ENCODE measurements around the gene RAPGEF4.

DNA sequence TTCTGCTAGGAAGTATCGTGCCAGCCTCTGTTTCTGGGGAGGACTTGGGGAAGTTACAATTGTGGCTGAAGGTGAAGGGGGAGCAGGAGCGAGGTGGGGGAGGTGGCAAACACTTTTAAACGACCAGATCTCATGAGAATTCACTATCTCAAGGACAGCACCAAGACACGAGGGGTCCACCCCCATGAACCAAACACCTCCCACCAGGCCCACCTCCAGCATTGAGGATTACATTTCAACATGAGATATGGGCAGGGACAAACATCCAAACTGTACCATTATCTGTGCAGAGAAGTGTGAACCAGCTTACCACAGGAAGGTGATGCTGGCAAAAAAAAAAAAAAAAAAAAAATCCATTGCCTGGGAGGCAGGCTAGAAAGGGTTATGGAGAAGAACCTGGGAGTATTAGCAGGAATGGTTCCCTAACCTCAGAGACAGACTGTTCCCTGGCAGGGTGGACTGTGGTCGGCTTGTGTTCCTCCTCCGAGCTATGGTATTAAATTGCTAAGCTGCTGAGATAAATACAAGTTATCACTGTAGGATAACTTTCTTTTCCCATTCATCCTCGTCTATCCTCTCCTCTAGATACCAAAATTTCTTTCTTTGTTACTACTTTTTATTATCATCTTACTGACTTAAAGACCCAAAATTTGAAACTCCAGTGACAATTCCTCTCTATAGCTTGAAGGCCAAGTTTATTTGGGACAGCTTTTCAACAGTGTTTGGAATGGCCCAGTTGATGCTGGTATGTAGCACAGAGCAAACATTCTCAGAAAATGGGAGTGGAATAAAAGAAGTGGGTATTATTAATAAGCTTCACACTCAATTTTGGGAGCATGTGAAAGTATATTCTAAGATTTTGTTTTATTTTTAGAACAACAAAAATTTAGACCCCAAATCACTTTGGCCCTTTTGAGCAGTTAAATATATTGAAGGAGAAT lies 266.3 kb downstream of the RAPGEF4 start:
- TF ChIP-seq, protein P1, sequence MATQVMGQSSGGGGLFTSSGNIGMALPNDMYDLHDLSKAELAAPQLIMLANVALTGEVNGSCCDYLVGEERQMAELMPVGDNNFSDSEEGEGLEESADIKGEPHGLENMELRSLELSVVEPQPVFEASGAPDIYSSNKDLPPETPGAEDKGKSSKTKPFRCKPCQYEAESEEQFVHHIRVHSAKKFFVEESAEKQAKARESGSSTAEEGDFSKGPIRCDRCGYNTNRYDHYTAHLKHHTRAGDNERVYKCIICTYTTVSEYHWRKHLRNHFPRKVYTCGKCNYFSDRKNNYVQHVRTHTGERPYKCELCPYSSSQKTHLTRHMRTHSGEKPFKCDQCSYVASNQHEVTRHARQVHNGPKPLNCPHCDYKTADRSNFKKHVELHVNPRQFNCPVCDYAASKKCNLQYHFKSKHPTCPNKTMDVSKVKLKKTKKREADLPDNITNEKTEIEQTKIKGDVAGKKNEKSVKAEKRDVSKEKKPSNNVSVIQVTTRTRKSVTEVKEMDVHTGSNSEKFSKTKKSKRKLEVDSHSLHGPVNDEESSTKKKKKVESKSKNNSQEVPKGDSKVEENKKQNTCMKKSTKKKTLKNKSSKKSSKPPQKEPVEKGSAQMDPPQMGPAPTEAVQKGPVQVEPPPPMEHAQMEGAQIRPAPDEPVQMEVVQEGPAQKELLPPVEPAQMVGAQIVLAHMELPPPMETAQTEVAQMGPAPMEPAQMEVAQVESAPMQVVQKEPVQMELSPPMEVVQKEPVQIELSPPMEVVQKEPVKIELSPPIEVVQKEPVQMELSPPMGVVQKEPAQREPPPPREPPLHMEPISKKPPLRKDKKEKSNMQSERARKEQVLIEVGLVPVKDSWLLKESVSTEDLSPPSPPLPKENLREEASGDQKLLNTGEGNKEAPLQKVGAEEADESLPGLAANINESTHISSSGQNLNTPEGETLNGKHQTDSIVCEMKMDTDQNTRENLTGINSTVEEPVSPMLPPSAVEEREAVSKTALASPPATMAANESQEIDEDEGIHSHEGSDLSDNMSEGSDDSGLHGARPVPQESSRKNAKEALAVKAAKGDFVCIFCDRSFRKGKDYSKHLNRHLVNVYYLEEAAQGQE (IDR thresholded peaks at IDR 0.05; ENCODE audit: insufficient read depth in 1 of 2, low read depth in 2 of 2, low read length in 2 of 2), result no peak
- no peak for TF ChIP-seq TAF1 (IDR thresholded peaks at IDR 0.05; ENCODE audit: borderline replicate concordance, insufficient read depth, low read length)
